GM23338 (cell line): Measurements from ENCODE around the gene TAF11. TPM values are rescaled to one million over a fixed set of nuclear protein-coding genes. Genes with fewer than 3 reads are reported as not detected.

Experiments used
- ATAC-seq: fragments of 200-7000 bp; cut with Tn5 transposase; 3 replicates; pipeline ENCODE4 v1.9.1; 2020
- DNase-seq: peaks from one replicate; pipeline ENCODE4 v3.0.0-alpha.2; 2015; ENCODE audit warnings: low spot score
- H2AFZ ChIP-seq: fragments of 200-600 bp; sonication (generic); 2 replicates; pipeline ENCODE4 v1.8.0; 2016; ENCODE audit warnings: antibody characterized with exemption, mild to moderate bottlenecking, moderate library complexity
- H3F3A ChIP-seq: fragments of 200-600 bp; sonication (generic); replicated peaks from 2 replicates; pipeline ENCODE4 v1.8.0; 2017; ENCODE audit warnings: antibody characterized with exemption, mixed run types, low read depth
- H3K27ac ChIP-seq: fragments of 200-600 bp; sonication (generic); 2 replicates; pipeline ENCODE4 v1.6.1; 2016; ENCODE audit warnings: low read depth
- H3K27me3 ChIP-seq: fragments of 200-600 bp; sonication (generic); 2 replicates; pipeline ENCODE4 v1.8.0; 2016; ENCODE audit warnings: mild to moderate bottlenecking, mixed run types, moderate library complexity; ENCODE audit not compliant: insufficient read depth
- H3K36me3 ChIP-seq: fragments of 200-600 bp; sonication (generic); 2 replicates; pipeline ENCODE4 v1.8.0; 2016; ENCODE audit warnings: mild to moderate bottlenecking; ENCODE audit not compliant: insufficient read depth
- H3K4me1 ChIP-seq: fragments of 200-600 bp; sonication (generic); 2 replicates; pipeline ENCODE4 v1.8.0; 2016; ENCODE audit warnings: mild to moderate bottlenecking, moderate library complexity; ENCODE audit not compliant: insufficient read depth
- H3K4me2 ChIP-seq: fragments of 200-600 bp; sonication (generic); 2 replicates; pipeline ENCODE4 v1.7.1; 2017; ENCODE audit warnings: mixed run types
- H3K4me3 ChIP-seq: fragments of 200-600 bp; sonication (generic); 2 replicates; pipeline ENCODE4 v1.6.1; 2016; ENCODE audit warnings: mixed run types
- H3K79me2 ChIP-seq: fragments of 200-600 bp; sonication (generic); replicated peaks from 2 replicates; pipeline ENCODE4 v1.8.0; 2017; ENCODE audit warnings: mild to moderate bottlenecking; ENCODE audit not compliant: insufficient read depth
- H3K9me2 ChIP-seq: fragments of 200-600 bp; sonication (generic); 2 replicates; pipeline ENCODE4 v1.8.0; 2017; ENCODE audit not compliant: insufficient read depth
- H4K20me1 ChIP-seq: fragments of 200-600 bp; sonication (generic); replicated peaks from 2 replicates; pipeline ENCODE4 v1.8.0; 2017; ENCODE audit warnings: mild to moderate bottlenecking; ENCODE audit not compliant: insufficient read depth
- H3K27ac Mint-ChIP-seq: 2 replicates; pipeline ENCODE4 v1.8.0; 2020; ENCODE audit warnings: inconsistent platforms, mild to moderate bottlenecking, moderate library complexity, mixed read lengths
- H3K27me3 Mint-ChIP-seq: 3 replicates; pipeline ENCODE4 v1.8.0; 2022; ENCODE audit warnings: low read depth, mild to moderate bottlenecking, moderate library complexity, mixed read lengths, inconsistent platforms; ENCODE audit not compliant: insufficient read depth, poor library complexity
- H3K36me3 Mint-ChIP-seq: 3 replicates; pipeline ENCODE4 v1.8.0; 2021; ENCODE audit warnings: low read depth, mild to moderate bottlenecking, inconsistent platforms, moderate library complexity, mixed read lengths
- H3K4me1 Mint-ChIP-seq: 3 replicates; pipeline ENCODE4 v1.8.0; 2020; ENCODE audit warnings: mild to moderate bottlenecking, inconsistent platforms, mixed read lengths
- H3K4me3 Mint-ChIP-seq: 3 replicates; pipeline ENCODE4 v1.8.0; 2021; ENCODE audit warnings: moderate library complexity, mild to moderate bottlenecking, inconsistent platforms, mixed read lengths
- H3K9me3 Mint-ChIP-seq: 3 replicates; pipeline ENCODE4 v1.8.0; 2020; ENCODE audit warnings: moderate library complexity, mild to moderate bottlenecking, inconsistent platforms, mixed read lengths
- CREB1 ChIP-seq: fragments of 250-450 bp; sonication (Bioruptor Pico); IDR thresholded peaks from 2 replicates; pipeline ENCODE4 v1.5.0; 2020; ENCODE audit warnings: low read depth, mild to moderate bottlenecking, moderate library complexity
- CTCF ChIP-seq, 2 experiments: fragments of 200-600 bp in 1 of 2; sonication (generic) in 1 of 2; conservative IDR thresholded peaks; 2 replicates each; pipeline versions ENCODE4 v1.5.1 to v1.6.1; 2016 to 2017; ENCODE audit warnings: antibody characterized with exemption in 2 of 2, low read depth in 2 of 2, mild to moderate bottlenecking in 2 of 2, moderate library complexity in 1 of 2
- ETS1 ChIP-seq: IDR thresholded peaks from 2 replicates; pipeline ENCODE4 v1.6.1; 2016; ENCODE audit warnings: antibody characterized with exemption
- EZH2 ChIP-seq: fragments of 200-600 bp; sonication (generic); IDR thresholded peaks from one replicate; pipeline ENCODE4 v1.8.0; 2017; ENCODE audit warnings: antibody characterized with exemption, mild to moderate bottlenecking, low read depth; ENCODE audit not compliant: unreplicated experiment
- EZH2phosphoT487 ChIP-seq: fragments of 200-600 bp; sonication (generic); IDR thresholded peaks from one replicate; pipeline ENCODE4 v1.8.1; 2018; ENCODE audit warnings: antibody characterized with exemption; ENCODE audit not compliant: unreplicated experiment
- JUNB ChIP-seq: IDR thresholded peaks from one replicate; pipeline ENCODE4 v1.6.1; 2016; ENCODE audit warnings: antibody characterized with exemption; ENCODE audit not compliant: unreplicated experiment
- NANOG ChIP-seq: IDR thresholded peaks from 2 replicates; pipeline ENCODE4 v1.6.1; 2016; ENCODE audit warnings: antibody characterized with exemption, borderline replicate concordance
- POLR2AphosphoS5 ChIP-seq: IDR thresholded peaks from 2 replicates; pipeline ENCODE4 v1.6.1; 2016; ENCODE audit warnings: antibody characterized with exemption, low read depth
- REST ChIP-seq: IDR thresholded peaks from one replicate; pipeline ENCODE4 v1.6.1; 2018; ENCODE audit warnings: antibody characterized with exemption; ENCODE audit not compliant: unreplicated experiment
- STAT1 ChIP-seq: IDR thresholded peaks from one replicate; pipeline ENCODE4 v1.6.1; 2016; ENCODE audit warnings: antibody characterized with exemption; ENCODE audit not compliant: unreplicated experiment
- ZNF114 ChIP-seq: fragments of 250-450 bp; sonication (Bioruptor Pico); IDR thresholded peaks from 2 replicates; pipeline ENCODE4 v1.5.0; 2020; ENCODE audit warnings: mild to moderate bottlenecking, moderate library complexity
- ZNF331 ChIP-seq: fragments of 250-450 bp; sonication (Bioruptor Pico); IDR thresholded peaks from 2 replicates; pipeline ENCODE4 v1.5.0; 2020; ENCODE audit warnings: low read depth, mild to moderate bottlenecking, moderate library complexity
- ZNF462 ChIP-seq: fragments of 250-450 bp; sonication (Bioruptor Pico); IDR thresholded peaks from 2 replicates; pipeline ENCODE4 v1.5.0; 2020; ENCODE audit warnings: mild to moderate bottlenecking, moderate library complexity
- polyA plus RNA-seq: library from polyadenylated mRNA; unstranded; fragments of >200 nt; fragmentation: Nextera tagmentation; extraction: Ambion mirVana; gene quantifications from 2 replicates; pipeline ENCODE4 v1.2.1, GENCODE V29; 2016
- total RNA-seq: library from RNA; depleted of rRNA; stranded (reverse); fragments of >200 nt; shearing (Covaris generic); gene quantifications from 2 replicates; pipeline ENCODE4 v1.2.3, GENCODE V29; 2014

TAF11 gene
- total and polyA plus RNA-seq, 2 experiments from 2014 or later: 51.1 to 65.3 TPM

- ATAC-seq: no peak
- no peaks in the 10 kb centered on the region for H3K9me3 Mint-ChIP-seq
- Histone ChIP-seq H2AFZ (no peak overlapping the region), H3K27me3 (no peaks in the 10 kb centered on the region), H3K9me2 (no peaks in the 10 kb centered on the region), H3K4me3 (no peak overlapping the region), H3K4me1 (no peaks in the 10 kb centered on the region), H3K27ac (no peak overlapping the region), H3F3A (no peaks in the 10 kb centered on the region), H3K79me2 (peaks cover 90% of the 10 kb centered on the region), H3K4me2 (no peak overlapping the region), H4K20me1 (peaks cover 39% of the 10 kb centered on the region), H3K36me3 (no peaks in the 10 kb centered on the region)
- H3K36me3 Mint-ChIP-seq: no peaks in the 10 kb centered on the region
- peaks cover 13% of the 10 kb centered on the region for H3K4me1 Mint-ChIP-seq
- H3K27me3 Mint-ChIP-seq: peaks cover under 1% of the 10 kb centered on the region
- TF ChIP-seq ZNF331 (CRISPR knock-in tag) (no peak), EZH2 (no peak), STAT1 (no peak), REST (no peak), NANOG (no peak), JUNB (no peak), CTCF (conservative IDR thresholded peaks at IDR 0.05; ENCODE audit: low read depth in 2 of 2) (no peak), ETS1 (no peak), ZNF114 (CRISPR knock-in tag) (no peak), CREB1 (CRISPR knock-in tag) (no peak), POLR2AphosphoS5 (no peak), EZH2phosphoT487 (no peak), ZNF462 (CRISPR knock-in tag) (no peak)
- H3K27ac Mint-ChIP-seq: no peak overlapping the region
- no peak for DNase-seq
- no peak overlapping the region for H3K4me3 Mint-ChIP-seq
Observed at GRCh38 chr6:34911822-34912221, 24.0 kb upstream of the TAF11 start.
